HUDEP-2 (cell line): Measurements from ENCODE around the gene FSHB.
"Not testable (repeated sequence)": the region's sequence is repeated elsewhere in the genome, so short reads cannot be mapped to it uniquely, and the experiment has no call there.

Experiments
- DNase-seq, 76 experiments: peaks; one replicate each; lab custom pipeline; 2025; ENCODE audit not compliant: unreplicated experiment in 76 of 76; lab: John Stamatoyannopoulos, UW

Gene FSHB

GRCh38 chr11:30261821-30262220, 31.0 kb downstream of the FSHB start:
- DNase-seq, result no peak

- not testable (repeated sequence) for DNase-seq
Measured at GRCh38 chr11:30268638-30269037, 37.8 kb downstream of the FSHB start.

GRCh38 chr11:30270671-30271070, 39.9 kb downstream of the FSHB start:
- no peak for DNase-seq

- no peak for DNase-seq
Measured at GRCh38 chr11:30277176-30277575, 46.4 kb downstream of the FSHB start.

GRCh38 chr11:30279796-30280195, 49.0 kb downstream of the FSHB start:
- no peak for DNase-seq

- no peak for DNase-seq
Measured at GRCh38 chr11:30281476-30282288, 50.9 kb downstream of the FSHB start.

GRCh38 chr11:30282289-30282631, 51.4 kb downstream of the FSHB start:
- no peak for DNase-seq
